AG04450 (cell line): ENCODE data around the gene MED23. TPM values are rescaled to one million over a fixed set of nuclear protein-coding genes. Genes with fewer than 3 reads are reported as not detected.

Source experiments
- CTCF ChIA-PET: fragments of 300-600, 350-600 bp; formaldehyde crosslinking; extraction: SDS; loops from one replicate; lab custom pipeline; 2022; ENCODE audit warnings: antibody characterized with exemption, inconsistent platforms; lab: Charles Lee
- POLR2A ChIA-PET: fragments of 350-600 bp; formaldehyde crosslinking; extraction: SDS; loops from one replicate; lab custom pipeline; 2021; ENCODE audit warnings: antibody characterized with exemption, inconsistent platforms; lab: Yijun Ruan, JAX
- DNase-seq: peaks from one replicate; pipeline ENCODE4 v3.0.0-alpha.2; 2011; ENCODE audit warnings: low read depth, low spot score
- H3K27ac ChIP-seq: one replicate; pipeline ENCODE4 v1.5.1; 2012; ENCODE audit warnings: low read depth, low read length, control low read depth
- H3K27me3 ChIP-seq: one replicate; pipeline ENCODE4 v1.6.0; 2012; ENCODE audit warnings: low read length; ENCODE audit not compliant: control insufficient read depth, insufficient read depth
- H3K4me3 ChIP-seq: 2 replicates; pipeline ENCODE4 v1.5.1; 2011; ENCODE audit warnings: mild to moderate bottlenecking, low read depth, low read length, control low read depth
- H3K9me3 ChIP-seq: 2 replicates; pipeline ENCODE4 v1.5.1; 2012; ENCODE audit warnings: low read length; ENCODE audit not compliant: control insufficient read depth, insufficient read depth
- CTCF ChIP-seq: IDR thresholded peaks from 2 replicates; pipeline ENCODE4 v1.5.1; 2011; ENCODE audit warnings: low read depth, low read length, control low read depth, inconsistent platforms
- polyA plus RNA-seq: library from polyadenylated mRNA; depleted of rRNA; stranded (reverse); fragments of >200 nt; gene quantifications from 2 replicates; pipeline ENCODE4 v1.2.3, GENCODE V29; 2011

MED23 gene
- polyA plus RNA-seq, 1 experiment = 40.1 TPM

GRCh38 chr6:131646249-131646670, 18.2 kb upstream of the MED23 start:
- ChIA-PET POLR2A (no interaction called here), CTCF (interaction anchor here (4.0 kb wide), 1 partner anchor 18 kb away, joined by 16 read pairs; the partner anchor contains the start of gene MED23)
- Histone ChIP-seq H3K27me3 (peaks cover 4% of the 10 kb centered on the region), H3K9me3 (no peaks in the 10 kb centered on the region), H3K27ac (no peak overlapping the region), H3K4me3 (no peak overlapping the region)
- no peak for DNase-seq
- TF ChIP-seq CTCF = no peak

- H3K27ac ChIP-seq = no peak overlapping the region
- no peak for DNase-seq
- no peak for TF ChIP-seq CTCF
- H3K27me3 ChIP-seq = peaks cover 4% of the 10 kb centered on the region
- H3K4me3 ChIP-seq = no peak overlapping the region
- POLR2A ChIA-PET = no interaction called here
- H3K9me3 ChIP-seq = no peaks in the 10 kb centered on the region
- CTCF ChIA-PET = interaction anchor here (4.0 kb wide), 1 partner anchor 18 kb away, joined by 16 read pairs; the partner anchor contains the start of gene MED23
These were observed 17.8 kb upstream of the MED23 start for GRCh38 chr6:131645846-131646245.

GRCh38 chr6:131644921-131645320, 16.9 kb upstream of the MED23 start:
- ChIA-PET POLR2A (no interaction called here), CTCF (interaction anchor here (1.0 kb wide), 1 partner anchor 17 kb away, joined by 5 read pairs; the partner anchor contains the start of gene MED23)
- Histone ChIP-seq H3K4me3 (no peak overlapping the region), H3K27ac (no peak overlapping the region), H3K27me3 (peaks cover 4% of the 10 kb centered on the region), H3K9me3 (no peaks in the 10 kb centered on the region)
- DNase-seq = no peak
- TF ChIP-seq CTCF = no peak

GRCh38 chr6:131643855-131644460, 15.9 kb upstream of the MED23 start:
- TF ChIP-seq CTCF = no peak
- H3K4me3 ChIP-seq = no peak overlapping the region
- ChIA-PET POLR2A (no interaction called here), CTCF (interaction anchor here (1.0 to 1.7 kb wide), 2 partner anchors 16 kb away, joined by 5 to 6 read pairs; partner anchors contain the start of gene MED23)
- peaks cover 4% of the 10 kb centered on the region for H3K27me3 ChIP-seq
- DNase-seq = no peak
- H3K27ac ChIP-seq = no peak overlapping the region
- H3K9me3 ChIP-seq = no peaks in the 10 kb centered on the region

GRCh38 chr6:131642987-131643611, 15.1 kb upstream of the MED23 start:
- TF ChIP-seq CTCF = no peak
- H3K27ac ChIP-seq = no peak overlapping the region
- CTCF ChIA-PET = interaction anchor here (1.7 kb wide), 1 partner anchor 15 kb away, joined by 6 read pairs; the partner anchor contains the start of gene MED23
- H3K9me3 ChIP-seq = no peaks in the 10 kb centered on the region
- H3K27me3 ChIP-seq = peaks cover 8% of the 10 kb centered on the region
- H3K4me3 ChIP-seq = no peak overlapping the region
- POLR2A ChIA-PET = no interaction called here
- DNase-seq = no peak
